ENCODE data around the gene LENEP. TPM values are rescaled to one million over a fixed set of nuclear protein-coding genes. Genes with fewer than 3 reads are reported as not detected.

LENEP gene
- total and polyA plus RNA-seq, 11 donors, result not detected

- peak overlapping the region; percentile 38 to 82 (median 61) for H3K4me3 ChIP-seq
- no peaks in the 10 kb centered on the region for H3K27me3 ChIP-seq
- intact Hi-C loops (cut with DNase I), result loop anchor here in 5 of 10 donors (5.0 to 10.0 kb wide), 4 partner anchors 62 to 127 kb away; partner anchors contain the start of genes EFNA4 (in 2 of the 5) and ADAM15 (in 1 of the 5)
- peak overlapping the region in 11 of 12 donors; percentile 70 to 85 (median 80) for H3K27ac ChIP-seq
- peak in 3 of 5 donors; percentile 38 to 68 (median 51) for DNase-seq
- peaks cover 0 to 31% (median 26%) of the 10 kb centered on the region in 9 donors for H3K36me3 ChIP-seq
- WGBS, 4 donors, result 10 to 18% (median 13%) methylated on average over 4 of the region's 4 CpGs
- H3K9me3 ChIP-seq, result no peaks in the 10 kb centered on the region
- H3K4me1 ChIP-seq, result peaks cover 8 to 69% (median 40%) of the 10 kb centered on the region in 12 donors
- TF ChIP-seq CTCF (IDR thresholded peaks at IDR 0.05) (no peak), POLR2A (IDR thresholded peaks at IDR 0.05) (no peak)
- ATAC-seq, result peak in 1 of 4 donors; percentile 8
Observed at GRCh38 chr1:154955039-154955717, 38.2 kb upstream of the LENEP start.

GRCh38 chr1:154955718-154956543 lies 37.5 kb upstream of the LENEP start, which contains the start of gene PBXIP1:
TSS of gene PBXIP1 (minus strand) at chr1:154956099. CDS start at chr1:154953721, 2,378 bp downstream.
- Histone ChIP-seq H3K27me3 (no peaks in the 10 kb centered on the region), H3K4me3 (peak within 1 kb of the TSS; percentile 38 to 82 (median 61)), H3K36me3 (peaks cover 0 to 24% (median 19%) of the 10 kb centered on the region in 9 donors), H3K27ac (peak within 1 kb of the TSS; percentile 59 to 85 (median 79)), H3K9me3 (no peaks in the 10 kb centered on the region), H3K4me1 (peaks cover 8 to 74% (median 48%) of the 10 kb centered on the region in 12 donors)
- ATAC-seq, result peak; percentile 79 to 90 (median 82)
- intact Hi-C loops (cut with DNase I), result loop anchor here in 5 of 10 donors (5.0 to 10.0 kb wide), 4 partner anchors 61 to 126 kb away; partner anchors contain the start of genes EFNA4 (in 2 of the 5) and ADAM15 (in 1 of the 5)
- peak in 8 of 12 donors; percentile 6 to 45 (median 23) for TF ChIP-seq CTCF (IDR thresholded peaks at IDR 0.05)
- TF ChIP-seq POLR2A (IDR thresholded peaks at IDR 0.05), result peak in 1 of 2 donors; percentile 47
- 0 to 1% (median 1%) methylated on average over 18 of the region's 18 CpGs for WGBS, 4 donors
- DNase-seq, result peak; percentile 68 to 89 (median 79)

GRCh38 chr1:154956544-154956941 lies 36.8 kb upstream of the LENEP start:
- no peaks in the 10 kb centered on the region for H3K27me3 ChIP-seq
- H3K9me3 ChIP-seq, result no peaks in the 10 kb centered on the region
- H3K36me3 ChIP-seq, result peaks cover 0 to 20% (median 15%) of the 10 kb centered on the region in 9 donors
- 3 to 9% (median 5%) methylated on average over 5 to 6 of the region's 6 CpGs for WGBS, 4 donors
- DNase-seq (peak in 4 of 5 donors; percentile 49 to 65 (median 64)), ATAC-seq (peak in 3 of 4 donors; percentile 0 to 34 (median 25))
- peak overlapping the region; percentile 59 to 85 (median 79) for H3K27ac ChIP-seq
- TF ChIP-seq CTCF (IDR thresholded peaks at IDR 0.05) (no peak), POLR2A (IDR thresholded peaks at IDR 0.05) (no peak)
- intact Hi-C loops (cut with DNase I), result loop anchor here in 5 of 10 donors (5.0 to 10.0 kb wide), 4 partner anchors 61 to 126 kb away; partner anchors contain the start of genes EFNA4 (in 2 of the 5) and ADAM15 (in 1 of the 5)
- peaks cover 8 to 73% (median 49%) of the 10 kb centered on the region in 12 donors for H3K4me1 ChIP-seq
- peak overlapping the region; percentile 38 to 82 (median 61) for H3K4me3 ChIP-seq

All from heart left ventricle (tissue), 16 donors.